HG03439 (cell line): ENCODE measurements around the gene KRT81.
"Not testable (repeated sequence)": the region's sequence is repeated elsewhere in the genome, so short reads cannot be mapped to it uniquely, and the experiment has no call there.

Source experiments
- ATAC-seq: cut with Tn5 transposase; IDR thresholded peaks from one replicate; pipeline ENCODE4 v1.9.1; 2021; ENCODE audit warnings: mild to moderate bottlenecking, moderate library complexity; ENCODE audit not compliant: unreplicated experiment

The KRT81 gene

GRCh38 chr12:52300796-52301691 is 9.7 kb upstream of the KRT81 start:
- no peak for ATAC-seq

- no peak for ATAC-seq
Measured at GRCh38 chr12:52298677-52299190, 7.4 kb upstream of the KRT81 start.

- ATAC-seq = no peak
Measured at GRCh38 chr12:52296572-52297215, 5.4 kb upstream of the KRT81 start.

GRCh38 chr12:52295663-52296062 is 4.3 kb upstream of the KRT81 start:
- ATAC-seq = no peak

GRCh38 chr12:52294803-52295202 is 3.5 kb upstream of the KRT81 start:
- no peak for ATAC-seq

- no peak for ATAC-seq
Measured at GRCh38 chr12:52293926-52294325, 2.6 kb upstream of the KRT81 start.

- ATAC-seq = not testable (repeated sequence)
Measured at GRCh38 chr12:52290483-52291134, 725 bp downstream of the KRT81 start.

- ATAC-seq = not testable (repeated sequence)
Measured at GRCh38 chr12:52287816-52288805, 3.2 kb downstream of the KRT81 start.

GRCh38 chr12:52286857-52287785 is 4.2 kb downstream of the KRT81 start:
- not testable (repeated sequence) for ATAC-seq

- no peak for ATAC-seq
Measured at GRCh38 chr12:52285851-52286530, 5.3 kb downstream of the KRT81 start.

GRCh38 chr12:52285172-52285745 is 6.1 kb downstream of the KRT81 start:
- ATAC-seq = no peak

GRCh38 chr12:52284562-52285171 is 6.7 kb downstream of the KRT81 start:
- no peak for ATAC-seq

GRCh38 chr12:52280796-52281560 is 10.4 kb downstream of the KRT81 start:
- no peak for ATAC-seq

- ATAC-seq = no peak
Measured at GRCh38 chr12:52280319-52280795, 11.0 kb downstream of the KRT81 start.

GRCh38 chr12:52279422-52280318 is 11.7 kb downstream of the KRT81 start:
- no peak for ATAC-seq
